Anterior cingulate cortex (tissue), 58 donors: Measurements from ENCODE around the gene TTC7B.

Experiments used
- DNase-seq, 58 donors: peaks; one replicate each; lab custom pipeline; 2025; lab: John Stamatoyannopoulos, UW

TTC7B gene

GRCh38 chr14:90720832-90721231 lies 95.4 kb downstream of the TTC7B start:
- DNase-seq, result no peak

- DNase-seq, result peak in 21 of 58 donors; percentile 13 to 63 (median 37)
Observed at GRCh38 chr14:90720336-90720735, 95.9 kb downstream of the TTC7B start.

GRCh38 chr14:90717916-90718315 lies 98.3 kb downstream of the TTC7B start:
- DNase-seq, result no peak

- no peak for DNase-seq
Observed at GRCh38 chr14:90715993-90716392, 100.2 kb downstream of the TTC7B start.

GRCh38 chr14:90715495-90715894 lies 100.7 kb downstream of the TTC7B start:
- DNase-seq, result no peak

- no peak for DNase-seq
Observed at GRCh38 chr14:90714811-90715210, 101.4 kb downstream of the TTC7B start.

- DNase-seq, result no peak
Observed at GRCh38 chr14:90704738-90705392, 111.4 kb downstream of the TTC7B start.

GRCh38 chr14:90703841-90704737 lies 112.1 kb downstream of the TTC7B start:
- DNase-seq, result no peak

GRCh38 chr14:90700933-90701776 lies 115.1 kb downstream of the TTC7B start:
- no peak for DNase-seq

GRCh38 chr14:90699016-90699415 lies 117.2 kb downstream of the TTC7B start:
- DNase-seq, result no peak

GRCh38 chr14:90698379-90698869 lies 117.8 kb downstream of the TTC7B start:
- peak in 54 of 58 donors; percentile 28 to 91 (median 68) for DNase-seq

GRCh38 chr14:90697577-90698206 lies 118.5 kb downstream of the TTC7B start:
- DNase-seq, result peak in 56 of 58 donors; percentile 19 to 94 (median 80)

- no peak for DNase-seq
Observed at GRCh38 chr14:90697132-90697531, 119.1 kb downstream of the TTC7B start.

- peak in 1 of 58 donors; percentile 23 for DNase-seq
Observed at GRCh38 chr14:90696720-90697119, 119.5 kb downstream of the TTC7B start.

GRCh38 chr14:90695997-90696660 lies 120.1 kb downstream of the TTC7B start:
- DNase-seq, result no peak

GRCh38 chr14:90693413-90693812 lies 122.8 kb downstream of the TTC7B start:
- no peak for DNase-seq

GRCh38 chr14:90692826-90693225 lies 123.4 kb downstream of the TTC7B start:
- DNase-seq, result no peak

- no peak for DNase-seq
Observed at GRCh38 chr14:90692061-90692460, 124.2 kb downstream of the TTC7B start.

GRCh38 chr14:90691627-90692026 lies 124.6 kb downstream of the TTC7B start:
- DNase-seq, result no peak

GRCh38 chr14:90687680-90688079 lies 128.6 kb downstream of the TTC7B start:
- no peak for DNase-seq
